ENCODE results near the gene FCN3. TPM values are rescaled to one million over a fixed set of nuclear protein-coding genes. Genes with fewer than 3 reads are reported as not detected.

The FCN3 gene
- total and polyA plus RNA-seq, 10 of the 15 experiments (the other 5 are each of a cell fraction or from before 2014, with no cell fraction given), result 0.28 TPM; not detected in 9

GRCh38 chr1:27359822-27360158 lies 14.8 kb downstream of the FCN3 start:
- peaks cover 13% of the 10 kb centered on the region for H3K4me1 ChIP-seq (ENCODE audit: control insufficient read depth, insufficient read depth, low read length)
- in situ Hi-C loops (cut with MboI) (no loop called here), intact Hi-C loops (cut with micrococcal nuclease; ENCODE audit: unreplicated experiment) (no loop called here)
- no peaks in the 10 kb centered on the region for H3K36me3 ChIP-seq (ENCODE audit: control insufficient read depth in 2 of 2, insufficient read depth in 2 of 2, low read length in 1 of 2)
- H2AFZ ChIP-seq (ENCODE audit: control insufficient read depth, low read depth, low read length), result peak overlapping the region; percentile 72; the same call in 1 of the 2 replicates
- no peaks in the 10 kb centered on the region for H3K9me3 ChIP-seq (replicated peaks; ENCODE audit: control insufficient read depth, insufficient read depth, low read length)
- ChIA-PET CTCF (interaction anchor here (0.6 to 8.7 kb wide), 7 partner anchors 11 to 635 kb away, joined by 3 to 126 read pairs (median 4); partner anchors contain the start of genes AHDC1, CD164L2 and GPR3), POLR2A (no interaction called here), RAD21 (ENCODE audit: unreplicated experiment) (interaction anchor here (1.0 to 1.1 kb wide), 2 partner anchors 28 to 35 kb away, joined by 4 to 6 read pairs; no protein-coding TSS in a partner anchor), SMC1A (ENCODE audit: uncharacterized antibody, unreplicated experiment) (no interaction called here)
- H3K4me2 ChIP-seq (ENCODE audit: control insufficient read depth, insufficient read depth), result peak overlapping the region; percentile 98
- H3K4me3 ChIP-seq, result peak overlapping the region; percentile 57; the same call in 1 of the 2 replicates
- BruUV-seq (replicated peaks), result no TSS peak
- TF ChIP-seq ELK1 (IDR thresholded peaks at IDR 0.05; ENCODE audit: low read depth, low read length), result no peak
- TF ChIP-seq EGR1 (IDR thresholded peaks at IDR 0.05; ENCODE audit: borderline replicate concordance in 1 of 2, low read depth in 2 of 2, low read length in 2 of 2), result no peak
- TF ChIP-seq RUNX3 (IDR thresholded peaks at IDR 0.05; ENCODE audit: low read length), result peak; percentile 43; the same call in 1 of the 2 replicates
- no peak for TF ChIP-seq POU2F2 (IDR thresholded peaks at IDR 0.05; ENCODE audit: borderline replicate concordance, low read depth, low read length)
- TF ChIP-seq CEBPB (IDR thresholded peaks at IDR 0.05; ENCODE audit: borderline replicate concordance in 1 of 2, low read depth in 2 of 2, low read length in 2 of 2), result no peak
- 0 out of 2 replicates have a peak, but pooled peaks have one; percentile 13 for TF ChIP-seq DPF2 (IDR thresholded peaks at IDR 0.05)
- no peak for TF ChIP-seq TCF3 (IDR thresholded peaks at IDR 0.05; ENCODE audit: borderline replicate concordance, insufficient read depth, low read depth, low read length)
- TF ChIP-seq, protein P1, sequence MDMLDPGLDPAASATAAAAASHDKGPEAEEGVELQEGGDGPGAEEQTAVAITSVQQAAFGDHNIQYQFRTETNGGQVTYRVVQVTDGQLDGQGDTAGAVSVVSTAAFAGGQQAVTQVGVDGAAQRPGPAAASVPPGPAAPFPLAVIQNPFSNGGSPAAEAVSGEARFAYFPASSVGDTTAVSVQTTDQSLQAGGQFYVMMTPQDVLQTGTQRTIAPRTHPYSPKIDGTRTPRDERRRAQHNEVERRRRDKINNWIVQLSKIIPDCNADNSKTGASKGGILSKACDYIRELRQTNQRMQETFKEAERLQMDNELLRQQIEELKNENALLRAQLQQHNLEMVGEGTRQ (IDR thresholded peaks at IDR 0.05; ENCODE audit: borderline replicate concordance, low read depth, low read length), result no peak
- TF ChIP-seq, protein P2, sequence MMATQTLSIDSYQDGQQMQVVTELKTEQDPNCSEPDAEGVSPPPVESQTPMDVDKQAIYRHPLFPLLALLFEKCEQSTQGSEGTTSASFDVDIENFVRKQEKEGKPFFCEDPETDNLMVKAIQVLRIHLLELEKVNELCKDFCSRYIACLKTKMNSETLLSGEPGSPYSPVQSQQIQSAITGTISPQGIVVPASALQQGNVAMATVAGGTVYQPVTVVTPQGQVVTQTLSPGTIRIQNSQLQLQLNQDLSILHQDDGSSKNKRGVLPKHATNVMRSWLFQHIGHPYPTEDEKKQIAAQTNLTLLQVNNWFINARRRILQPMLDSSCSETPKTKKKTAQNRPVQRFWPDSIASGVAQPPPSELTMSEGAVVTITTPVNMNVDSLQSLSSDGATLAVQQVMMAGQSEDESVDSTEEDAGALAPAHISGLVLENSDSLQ (IDR thresholded peaks at IDR 0.05), result peak; percentile 37
- TF ChIP-seq, protein P3, sequence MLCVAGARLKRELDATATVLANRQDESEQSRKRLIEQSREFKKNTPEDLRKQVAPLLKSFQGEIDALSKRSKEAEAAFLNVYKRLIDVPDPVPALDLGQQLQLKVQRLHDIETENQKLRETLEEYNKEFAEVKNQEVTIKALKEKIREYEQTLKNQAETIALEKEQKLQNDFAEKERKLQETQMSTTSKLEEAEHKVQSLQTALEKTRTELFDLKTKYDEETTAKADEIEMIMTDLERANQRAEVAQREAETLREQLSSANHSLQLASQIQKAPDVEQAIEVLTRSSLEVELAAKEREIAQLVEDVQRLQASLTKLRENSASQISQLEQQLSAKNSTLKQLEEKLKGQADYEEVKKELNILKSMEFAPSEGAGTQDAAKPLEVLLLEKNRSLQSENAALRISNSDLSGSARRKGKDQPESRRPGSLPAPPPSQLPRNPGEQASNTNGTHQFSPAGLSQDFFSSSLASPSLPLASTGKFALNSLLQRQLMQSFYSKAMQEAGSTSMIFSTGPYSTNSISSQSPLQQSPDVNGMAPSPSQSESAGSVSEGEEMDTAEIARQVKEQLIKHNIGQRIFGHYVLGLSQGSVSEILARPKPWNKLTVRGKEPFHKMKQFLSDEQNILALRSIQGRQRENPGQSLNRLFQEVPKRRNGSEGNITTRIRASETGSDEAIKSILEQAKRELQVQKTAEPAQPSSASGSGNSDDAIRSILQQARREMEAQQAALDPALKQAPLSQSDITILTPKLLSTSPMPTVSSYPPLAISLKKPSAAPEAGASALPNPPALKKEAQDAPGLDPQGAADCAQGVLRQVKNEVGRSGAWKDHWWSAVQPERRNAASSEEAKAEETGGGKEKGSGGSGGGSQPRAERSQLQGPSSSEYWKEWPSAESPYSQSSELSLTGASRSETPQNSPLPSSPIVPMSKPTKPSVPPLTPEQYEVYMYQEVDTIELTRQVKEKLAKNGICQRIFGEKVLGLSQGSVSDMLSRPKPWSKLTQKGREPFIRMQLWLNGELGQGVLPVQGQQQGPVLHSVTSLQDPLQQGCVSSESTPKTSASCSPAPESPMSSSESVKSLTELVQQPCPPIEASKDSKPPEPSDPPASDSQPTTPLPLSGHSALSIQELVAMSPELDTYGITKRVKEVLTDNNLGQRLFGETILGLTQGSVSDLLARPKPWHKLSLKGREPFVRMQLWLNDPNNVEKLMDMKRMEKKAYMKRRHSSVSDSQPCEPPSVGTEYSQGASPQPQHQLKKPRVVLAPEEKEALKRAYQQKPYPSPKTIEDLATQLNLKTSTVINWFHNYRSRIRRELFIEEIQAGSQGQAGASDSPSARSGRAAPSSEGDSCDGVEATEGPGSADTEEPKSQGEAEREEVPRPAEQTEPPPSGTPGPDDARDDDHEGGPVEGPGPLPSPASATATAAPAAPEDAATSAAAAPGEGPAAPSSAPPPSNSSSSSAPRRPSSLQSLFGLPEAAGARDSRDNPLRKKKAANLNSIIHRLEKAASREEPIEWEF (IDR thresholded peaks at IDR 0.05; ENCODE audit: insufficient replicate concordance, low read depth, low read length), result no peak
- TF ChIP-seq, protein P4, sequence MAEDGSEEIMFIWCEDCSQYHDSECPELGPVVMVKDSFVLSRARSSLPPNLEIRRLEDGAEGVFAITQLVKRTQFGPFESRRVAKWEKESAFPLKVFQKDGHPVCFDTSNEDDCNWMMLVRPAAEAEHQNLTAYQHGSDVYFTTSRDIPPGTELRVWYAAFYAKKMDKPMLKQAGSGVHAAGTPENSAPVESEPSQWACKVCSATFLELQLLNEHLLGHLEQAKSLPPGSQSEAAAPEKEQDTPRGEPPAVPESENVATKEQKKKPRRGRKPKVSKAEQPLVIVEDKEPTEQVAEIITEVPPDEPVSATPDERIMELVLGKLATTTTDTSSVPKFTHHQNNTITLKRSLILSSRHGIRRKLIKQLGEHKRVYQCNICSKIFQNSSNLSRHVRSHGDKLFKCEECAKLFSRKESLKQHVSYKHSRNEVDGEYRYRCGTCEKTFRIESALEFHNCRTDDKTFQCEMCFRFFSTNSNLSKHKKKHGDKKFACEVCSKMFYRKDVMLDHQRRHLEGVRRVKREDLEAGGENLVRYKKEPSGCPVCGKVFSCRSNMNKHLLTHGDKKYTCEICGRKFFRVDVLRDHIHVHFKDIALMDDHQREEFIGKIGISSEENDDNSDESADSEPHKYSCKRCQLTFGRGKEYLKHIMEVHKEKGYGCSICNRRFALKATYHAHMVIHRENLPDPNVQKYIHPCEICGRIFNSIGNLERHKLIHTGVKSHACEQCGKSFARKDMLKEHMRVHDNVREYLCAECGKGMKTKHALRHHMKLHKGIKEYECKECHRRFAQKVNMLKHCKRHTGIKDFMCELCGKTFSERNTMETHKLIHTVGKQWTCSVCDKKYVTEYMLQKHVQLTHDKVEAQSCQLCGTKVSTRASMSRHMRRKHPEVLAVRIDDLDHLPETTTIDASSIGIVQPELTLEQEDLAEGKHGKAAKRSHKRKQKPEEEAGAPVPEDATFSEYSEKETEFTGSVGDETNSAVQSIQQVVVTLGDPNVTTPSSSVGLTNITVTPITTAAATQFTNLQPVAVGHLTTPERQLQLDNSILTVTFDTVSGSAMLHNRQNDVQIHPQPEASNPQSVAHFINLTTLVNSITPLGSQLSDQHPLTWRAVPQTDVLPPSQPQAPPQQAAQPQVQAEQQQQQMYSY (CRISPR knock-in tag; IDR thresholded peaks at IDR 0.05), result no peak
- H4K20me1 ChIP-seq (ENCODE audit: control insufficient read depth, insufficient read depth), result no peaks in the 10 kb centered on the region
- H3K79me2 ChIP-seq (ENCODE audit: control insufficient read depth, insufficient read depth, low read length), result no peaks in the 10 kb centered on the region
- ATAC-seq, result peak; percentile 22
- DNase-seq (ENCODE audit: low read depth, low spot score), result no peak
- peak; percentile 66 for FAIRE-seq
- H3K9ac ChIP-seq (ENCODE audit: control insufficient read depth, insufficient read depth, low read length), result no peak overlapping the region
- H3K27ac ChIP-seq (ENCODE audit: control insufficient read depth, insufficient read depth), result no peak overlapping the region
- no peaks in the 10 kb centered on the region; a peak in 1 of 4 replicates for H3K27me3 ChIP-seq (replicated peaks in 1 of 2; ENCODE audit: control insufficient read depth in 2 of 2, insufficient read depth in 2 of 2, low read length in 1 of 2)
- WGBS (ENCODE audit: insufficient coverage, insufficient replicate concordance, low lambda C conversion rate, missing lambda C conversion rate), result 31% methylated on average over 9 of the region's 9 CpGs

Measured in GM12878 (cell line).